ENCODE results near the gene GRPEL1.

GRPEL1 gene

GRCh38 chr4:7096236-7096635 lies 28.4 kb upstream of the GRPEL1 start:
- no peak for TF ChIP-seq SNAI2 (CRISPR knock-in tag; IDR thresholded peaks at IDR 0.05)
- TF ChIP-seq ESRRG (CRISPR knock-in tag; IDR thresholded peaks at IDR 0.05): no peak
- TF ChIP-seq ZNF8 (CRISPR knock-in tag; IDR thresholded peaks at IDR 0.05): no peak
- ATAC-seq: no peak

DNA sequence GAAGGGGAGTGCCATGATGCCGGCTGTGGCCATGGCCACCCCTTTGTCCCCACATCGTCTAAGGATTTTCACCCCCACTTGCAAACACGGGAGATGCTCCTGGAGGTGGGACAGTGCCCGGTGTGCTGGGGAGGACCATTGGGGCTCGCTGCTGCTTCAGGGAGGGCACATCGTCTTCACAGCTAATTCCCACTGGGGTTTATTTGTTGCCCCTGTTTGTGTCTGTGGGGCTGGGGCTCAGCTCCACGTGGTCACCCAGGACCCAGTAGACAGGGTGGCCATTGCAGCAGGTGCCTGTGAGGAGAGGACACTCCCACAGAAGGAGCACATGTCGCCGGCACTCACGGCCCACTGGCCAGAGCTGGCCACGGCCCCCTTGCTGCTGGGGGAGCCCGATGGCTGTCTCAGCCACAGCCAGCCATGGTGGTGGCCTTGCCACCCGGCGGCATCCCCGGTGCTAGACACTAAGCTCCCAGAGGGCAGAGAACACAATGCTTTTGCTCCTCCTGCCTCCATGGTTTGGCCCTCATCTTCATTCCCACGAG lies 27.8 kb upstream of the GRPEL1 start:
- TF ChIP-seq ZNF8 (CRISPR knock-in tag; IDR thresholded peaks at IDR 0.05): no peak
- TF ChIP-seq ZFP3 (CRISPR knock-in tag; IDR thresholded peaks at IDR 0.05): no peak
- TF ChIP-seq OSR1 (CRISPR knock-in tag; IDR thresholded peaks at IDR 0.05): no peak
- TF ChIP-seq, protein P1, sequence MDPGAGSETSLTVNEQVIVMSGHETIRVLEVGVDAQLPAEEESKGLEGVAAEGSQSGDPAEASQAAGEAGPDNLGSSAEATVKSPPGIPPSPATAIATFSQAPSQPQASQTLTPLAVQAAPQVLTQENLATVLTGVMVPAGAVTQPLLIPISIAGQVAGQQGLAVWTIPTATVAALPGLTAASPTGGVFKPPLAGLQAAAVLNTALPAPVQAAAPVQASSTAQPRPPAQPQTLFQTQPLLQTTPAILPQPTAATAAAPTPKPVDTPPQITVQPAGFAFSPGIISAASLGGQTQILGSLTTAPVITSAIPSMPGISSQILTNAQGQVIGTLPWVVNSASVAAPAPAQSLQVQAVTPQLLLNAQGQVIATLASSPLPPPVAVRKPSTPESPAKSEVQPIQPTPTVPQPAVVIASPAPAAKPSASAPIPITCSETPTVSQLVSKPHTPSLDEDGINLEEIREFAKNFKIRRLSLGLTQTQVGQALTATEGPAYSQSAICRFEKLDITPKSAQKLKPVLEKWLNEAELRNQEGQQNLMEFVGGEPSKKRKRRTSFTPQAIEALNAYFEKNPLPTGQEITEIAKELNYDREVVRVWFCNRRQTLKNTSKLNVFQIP (CRISPR knock-in tag; IDR thresholded peaks at IDR 0.05; ENCODE audit: borderline replicate concordance, low read depth): no peak
- no peak for TF ChIP-seq TOX (CRISPR knock-in tag; IDR thresholded peaks at IDR 0.05; ENCODE audit: borderline replicate concordance)
- TF ChIP-seq SNAI2 (CRISPR knock-in tag; IDR thresholded peaks at IDR 0.05): no peak
- TF ChIP-seq, protein P2, sequence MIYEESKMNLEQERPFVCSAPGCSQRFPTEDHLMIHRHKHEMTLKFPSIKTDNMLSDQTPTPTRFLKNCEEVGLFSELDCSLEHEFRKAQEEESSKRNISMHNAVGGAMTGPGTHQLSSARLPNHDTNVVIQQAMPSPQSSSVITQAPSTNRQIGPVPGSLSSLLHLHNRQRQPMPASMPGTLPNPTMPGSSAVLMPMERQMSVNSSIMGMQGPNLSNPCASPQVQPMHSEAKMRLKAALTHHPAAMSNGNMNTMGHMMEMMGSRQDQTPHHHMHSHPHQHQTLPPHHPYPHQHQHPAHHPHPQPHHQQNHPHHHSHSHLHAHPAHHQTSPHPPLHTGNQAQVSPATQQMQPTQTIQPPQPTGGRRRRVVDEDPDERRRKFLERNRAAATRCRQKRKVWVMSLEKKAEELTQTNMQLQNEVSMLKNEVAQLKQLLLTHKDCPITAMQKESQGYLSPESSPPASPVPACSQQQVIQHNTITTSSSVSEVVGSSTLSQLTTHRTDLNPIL (CRISPR knock-in tag; IDR thresholded peaks at IDR 0.05; ENCODE audit: low read depth): no peak
- no peak for TF ChIP-seq CSRNP3 (CRISPR knock-in tag; IDR thresholded peaks at IDR 0.05)
- TF ChIP-seq ZNF70 (CRISPR knock-in tag; IDR thresholded peaks at IDR 0.05): no peak
- no peak for TF ChIP-seq PPARA (CRISPR knock-in tag; IDR thresholded peaks at IDR 0.05; ENCODE audit: borderline replicate concordance)
- TF ChIP-seq BACH2 (CRISPR knock-in tag; IDR thresholded peaks at IDR 0.05; ENCODE audit: borderline replicate concordance): no peak
- no peak for TF ChIP-seq RARB (CRISPR knock-in tag; IDR thresholded peaks at IDR 0.05)
- no peak for ATAC-seq

DNA sequence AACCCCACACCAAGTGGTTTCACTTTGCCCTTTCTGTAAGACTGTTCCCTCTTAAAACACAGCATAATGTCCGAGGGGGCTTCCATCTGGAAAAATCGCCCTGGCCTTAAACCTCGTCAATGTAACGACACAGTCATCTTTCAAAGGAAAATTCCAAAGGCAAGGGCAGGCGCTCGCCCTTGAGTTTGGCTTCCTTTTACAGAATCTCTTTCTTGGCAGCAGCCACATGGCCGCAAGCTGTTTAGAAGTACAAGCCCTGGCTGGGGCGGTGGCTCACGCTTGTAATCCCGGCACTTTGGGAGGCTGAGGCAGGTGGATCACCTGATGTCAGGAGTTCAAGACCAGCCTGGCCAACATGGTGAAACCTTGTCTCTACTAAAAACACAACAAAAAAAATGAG lies 27.1 kb upstream of the GRPEL1 start:
- TF ChIP-seq ZNF8 (CRISPR knock-in tag; IDR thresholded peaks at IDR 0.05): no peak
- TF ChIP-seq PATZ1 (CRISPR knock-in tag; IDR thresholded peaks at IDR 0.05; ENCODE audit: borderline replicate concordance): no peak
- TF ChIP-seq ZFP3 (CRISPR knock-in tag; IDR thresholded peaks at IDR 0.05): no peak
- TF ChIP-seq, protein P1 (CRISPR knock-in tag; IDR thresholded peaks at IDR 0.05; ENCODE audit: borderline replicate concordance, low read depth): no peak
- no peak for ATAC-seq

GRCh38 chr4:7092026-7092425 lies 24.2 kb upstream of the GRPEL1 start:
- no peak for TF ChIP-seq CSDC2 (CRISPR knock-in tag; IDR thresholded peaks at IDR 0.05)
- no peak for TF ChIP-seq ZFP30 (CRISPR knock-in tag; IDR thresholded peaks at IDR 0.05)
- TF ChIP-seq BACH2 (CRISPR knock-in tag; IDR thresholded peaks at IDR 0.05; ENCODE audit: borderline replicate concordance): no peak
- no peak for TF ChIP-seq RARB (CRISPR knock-in tag; IDR thresholded peaks at IDR 0.05)
- TF ChIP-seq PATZ1 (CRISPR knock-in tag; IDR thresholded peaks at IDR 0.05; ENCODE audit: borderline replicate concordance): no peak
- TF ChIP-seq ESRRG (CRISPR knock-in tag; IDR thresholded peaks at IDR 0.05): no peak
- TF ChIP-seq ZNF8 (CRISPR knock-in tag; IDR thresholded peaks at IDR 0.05): no peak
- no peak for TF ChIP-seq SNAI2 (CRISPR knock-in tag; IDR thresholded peaks at IDR 0.05)
- TF ChIP-seq OSR1 (CRISPR knock-in tag; IDR thresholded peaks at IDR 0.05): no peak
- TF ChIP-seq ZNF70 (CRISPR knock-in tag; IDR thresholded peaks at IDR 0.05): no peak
- no peak for TF ChIP-seq ZC3H10 (CRISPR knock-in tag; IDR thresholded peaks at IDR 0.05)
- TF ChIP-seq PPARA (CRISPR knock-in tag; IDR thresholded peaks at IDR 0.05; ENCODE audit: borderline replicate concordance): no peak
- no peak for ATAC-seq

Measured in SK-N-SH treated with all-trans-retinoic acid at 6 μM for 48 hours (cell line).